IPS DF 4.7 (cell line): ENCODE data around the gene CD68.

ENCODE experiments used
- DNase-seq: peaks from one replicate; pipeline ENCODE4 v3.0.0-alpha.2; 2013; ENCODE audit warnings: low spot score; ENCODE audit errors: extremely low read depth

Gene CD68, protein sequence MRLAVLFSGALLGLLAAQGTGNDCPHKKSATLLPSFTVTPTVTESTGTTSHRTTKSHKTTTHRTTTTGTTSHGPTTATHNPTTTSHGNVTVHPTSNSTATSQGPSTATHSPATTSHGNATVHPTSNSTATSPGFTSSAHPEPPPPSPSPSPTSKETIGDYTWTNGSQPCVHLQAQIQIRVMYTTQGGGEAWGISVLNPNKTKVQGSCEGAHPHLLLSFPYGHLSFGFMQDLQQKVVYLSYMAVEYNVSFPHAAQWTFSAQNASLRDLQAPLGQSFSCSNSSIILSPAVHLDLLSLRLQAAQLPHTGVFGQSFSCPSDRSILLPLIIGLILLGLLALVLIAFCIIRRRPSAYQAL

DNA sequence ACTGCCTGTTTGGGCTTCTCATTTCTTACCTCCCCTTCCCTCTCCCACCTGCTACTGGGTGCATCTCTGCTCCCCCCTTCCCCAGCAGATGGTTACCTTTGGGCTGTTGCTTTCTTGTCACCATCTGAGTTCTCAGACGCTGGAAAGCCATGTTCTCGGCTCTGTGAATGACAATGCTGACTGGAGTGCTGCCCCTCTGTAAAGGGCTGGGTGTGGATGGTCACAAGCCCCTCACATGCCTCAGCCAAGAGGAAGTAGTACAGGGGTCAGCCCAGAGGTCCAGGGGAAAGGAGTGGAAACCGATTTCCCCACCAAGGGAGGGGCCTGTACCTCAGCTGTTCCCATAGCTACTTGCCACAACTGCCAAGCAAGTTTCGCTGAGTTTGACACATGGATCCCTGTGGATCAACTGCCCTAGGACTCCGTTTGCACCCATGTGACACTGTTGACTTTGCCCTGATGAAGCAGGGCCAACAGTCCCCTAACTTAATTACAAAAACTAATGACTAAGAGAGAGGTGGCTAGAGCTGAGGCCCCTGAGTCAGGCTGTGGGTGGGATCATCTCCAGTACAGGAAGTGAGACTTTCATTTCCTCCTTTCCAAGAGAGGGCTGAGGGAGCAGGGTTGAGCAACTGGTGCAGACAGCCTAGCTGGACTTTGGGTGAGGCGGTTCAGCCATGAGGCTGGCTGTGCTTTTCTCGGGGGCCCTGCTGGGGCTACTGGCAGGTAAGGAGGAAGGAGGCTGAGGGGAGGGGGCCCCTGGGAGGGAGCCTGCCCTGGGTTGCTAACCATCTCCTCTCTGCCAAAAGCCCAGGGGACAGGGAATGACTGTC is at the start of gene CD68:
Gene CD68, plus strand, starts transcription at position 638 of the 833 bp plus-strand sequence. Its CDS starts 40 bp downstream, at position 678.
- no peak for DNase-seq

DNA sequence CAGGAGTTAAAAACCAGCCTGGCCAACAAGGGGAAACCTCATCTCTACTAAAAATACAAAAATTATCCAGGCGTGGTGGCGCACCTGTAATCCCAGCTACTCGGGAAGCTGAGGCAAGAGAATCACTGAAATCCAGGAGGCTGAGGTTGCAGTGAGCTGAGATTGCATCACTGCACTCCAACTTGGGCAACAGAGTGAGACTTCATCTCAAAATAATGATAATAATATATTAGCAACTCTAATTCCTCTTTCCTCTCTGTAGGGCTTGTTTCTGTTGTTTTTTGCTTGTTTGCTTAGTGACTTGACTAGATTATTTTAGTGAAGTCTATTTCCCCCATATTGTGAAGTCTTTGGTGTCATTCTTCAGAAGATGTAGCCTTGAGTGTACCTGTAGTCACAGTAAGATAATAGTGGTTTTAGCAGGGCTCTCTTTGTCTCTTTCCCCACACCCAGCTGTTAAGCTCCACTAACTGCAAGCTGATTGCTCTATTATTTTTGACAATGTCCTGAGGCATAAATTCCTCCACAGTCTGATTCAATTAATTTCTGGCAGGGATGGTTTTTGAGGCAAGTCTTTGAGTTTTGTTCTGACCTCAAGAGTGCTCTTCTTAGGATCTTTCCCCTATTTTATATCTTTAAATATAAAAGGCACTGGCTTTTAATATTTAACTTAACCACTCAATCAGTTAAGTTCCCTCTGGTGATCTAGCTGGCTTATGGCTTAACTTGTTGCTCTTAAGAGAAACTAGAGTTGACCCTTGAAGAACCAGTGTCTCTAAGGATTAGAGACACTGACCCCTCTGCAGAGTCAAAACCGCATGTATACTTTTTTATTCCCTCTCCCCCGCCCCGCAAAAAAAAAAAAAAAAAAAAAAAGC is 49.2 kb upstream of the CD68 start:
- DNase-seq: no peak

DNA sequence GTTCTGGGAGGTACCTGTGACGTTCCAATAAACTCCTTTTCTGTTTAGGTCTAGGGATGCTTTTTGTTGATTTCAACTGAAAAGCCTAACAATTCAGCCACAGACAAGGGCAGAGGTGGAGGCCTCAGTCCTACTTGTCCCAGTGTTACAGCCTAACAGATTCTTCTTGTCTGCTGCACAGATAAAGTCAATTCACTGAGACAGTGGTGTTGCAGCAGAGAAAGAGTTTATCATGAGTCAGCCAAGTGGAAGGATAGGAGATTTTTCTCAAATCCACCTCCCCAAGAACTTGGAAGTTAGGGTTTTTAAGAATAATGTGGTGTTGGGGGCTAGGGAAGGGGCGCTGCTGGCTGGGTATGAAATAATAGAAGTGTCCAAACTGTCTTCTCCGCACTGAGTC is 41.4 kb upstream of the CD68 start:
- DNase-seq: no peak

DNA sequence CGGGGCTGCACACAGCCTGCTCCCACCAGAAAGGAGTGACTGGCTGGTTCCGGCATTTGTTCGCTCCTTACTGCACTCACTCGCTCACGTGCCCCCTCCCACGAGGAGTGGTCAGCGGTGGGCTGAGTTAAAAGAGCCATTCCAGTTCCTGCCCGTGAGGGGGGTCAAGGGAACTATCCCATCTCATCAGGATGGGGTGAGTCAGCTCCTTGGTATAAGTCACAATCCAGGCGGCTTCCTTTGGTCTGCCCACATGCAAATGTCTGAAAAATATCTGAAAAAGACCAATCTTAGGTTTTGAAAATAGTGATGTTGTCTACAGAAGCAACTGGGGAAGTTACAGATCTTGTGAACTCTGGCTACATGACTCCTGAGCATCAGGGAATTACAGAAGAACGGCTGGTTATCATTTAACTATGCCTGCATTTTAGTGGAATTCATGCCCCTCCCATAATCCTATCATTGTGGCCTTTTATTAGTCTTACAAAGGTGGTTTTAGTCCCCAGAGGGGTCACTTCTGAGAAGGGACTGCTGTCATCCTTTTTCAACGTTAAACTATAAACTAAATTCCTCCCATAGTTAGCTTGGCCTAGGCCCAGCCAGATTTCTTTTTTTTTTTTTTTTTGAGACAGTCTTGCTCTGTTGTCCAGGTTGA is 40.4 kb upstream of the CD68 start:
- no peak for DNase-seq

DNA sequence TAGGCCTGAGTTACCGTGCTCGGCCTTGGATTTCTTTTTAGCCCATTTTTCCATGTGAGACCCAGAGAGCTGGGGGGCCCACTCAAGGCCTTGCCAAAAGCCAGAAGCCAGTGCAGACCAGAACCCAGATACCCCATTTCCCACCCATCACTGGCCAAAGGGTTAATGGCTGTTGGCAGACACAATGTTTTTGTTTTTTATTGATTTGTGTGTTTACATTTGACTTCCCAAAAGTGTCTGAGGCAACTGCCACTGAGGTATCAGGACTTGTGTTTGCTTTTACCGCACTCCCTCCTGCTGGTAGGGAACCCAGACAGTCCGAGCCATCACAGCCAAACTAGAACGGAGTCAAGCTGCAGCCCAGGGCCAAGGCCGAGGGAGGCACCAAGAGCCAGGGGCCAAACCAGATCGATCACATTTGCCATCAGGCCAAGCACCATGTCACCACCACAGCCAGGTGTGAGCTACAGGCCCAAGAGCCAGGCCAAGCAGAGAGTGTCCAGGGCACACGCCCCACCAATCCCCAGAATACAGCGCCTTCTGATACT is 38.3 kb upstream of the CD68 start:
- DNase-seq: no peak

DNA sequence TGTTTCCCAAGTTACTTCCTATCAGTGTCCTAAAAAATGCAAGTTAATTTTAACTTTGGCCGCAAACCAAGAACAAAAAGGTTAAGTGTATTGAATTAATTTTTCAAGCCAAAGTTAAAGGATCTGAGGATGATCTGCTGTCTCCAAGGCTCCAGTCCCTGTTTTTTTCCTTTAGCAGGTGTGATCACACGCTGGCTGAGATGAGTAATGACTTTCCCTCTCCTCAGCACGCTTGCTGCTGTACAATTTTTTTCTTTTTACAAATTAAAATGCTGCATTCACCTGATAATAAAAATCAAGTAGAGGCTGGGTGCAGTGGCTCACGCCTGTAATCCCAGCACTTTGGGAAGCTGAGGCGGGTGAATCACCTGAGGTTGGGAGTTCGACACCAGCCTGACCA is 34.5 kb upstream of the CD68 start:
- no peak for DNase-seq

DNA sequence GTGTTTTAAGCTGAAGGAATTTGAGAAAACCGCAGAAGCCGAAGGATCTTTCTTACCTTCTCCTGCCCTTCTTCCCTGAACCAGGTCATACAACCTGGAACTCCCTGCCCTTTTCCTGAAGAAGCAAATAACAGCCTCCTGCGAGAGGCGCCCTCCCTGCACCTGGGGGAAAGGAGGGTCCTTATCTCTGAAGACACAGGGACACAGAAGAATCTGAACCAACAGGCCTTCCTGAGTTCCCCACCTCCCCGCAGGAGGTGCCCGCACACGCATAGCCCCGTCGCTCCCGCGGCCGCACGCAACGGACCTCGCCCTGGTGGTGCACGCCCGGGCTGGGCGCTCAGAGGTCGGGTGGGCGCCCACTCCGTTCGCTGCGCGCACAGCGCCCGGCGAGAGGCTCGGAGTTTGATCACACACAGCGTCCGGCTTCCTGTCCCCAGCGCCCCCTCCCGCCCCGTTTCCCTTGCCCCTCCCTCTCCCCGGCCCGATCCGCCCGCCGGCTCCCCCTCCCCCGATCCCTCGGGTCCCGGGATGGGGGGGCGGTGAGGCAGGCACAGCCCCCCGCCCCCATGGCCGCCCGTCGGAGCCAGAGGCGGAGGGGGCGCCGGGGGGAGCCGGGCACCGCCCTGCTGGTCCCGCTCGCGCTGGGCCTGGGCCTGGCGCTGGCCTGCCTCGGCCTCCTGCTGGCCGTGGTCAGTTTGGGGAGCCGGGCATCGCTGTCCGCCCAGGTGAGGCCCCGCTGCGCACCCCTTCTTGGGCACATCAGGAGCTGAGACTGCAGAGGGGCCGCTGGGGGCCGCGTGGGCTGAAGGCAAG is 30.6 kb upstream of the CD68 start, which contains the start of gene TNFSF12:
Gene TNFSF12, plus strand, starts transcription at position 474 of the 816 bp plus-strand sequence. Its CDS starts 96 bp downstream, at position 570.
- DNase-seq: no peak

DNA sequence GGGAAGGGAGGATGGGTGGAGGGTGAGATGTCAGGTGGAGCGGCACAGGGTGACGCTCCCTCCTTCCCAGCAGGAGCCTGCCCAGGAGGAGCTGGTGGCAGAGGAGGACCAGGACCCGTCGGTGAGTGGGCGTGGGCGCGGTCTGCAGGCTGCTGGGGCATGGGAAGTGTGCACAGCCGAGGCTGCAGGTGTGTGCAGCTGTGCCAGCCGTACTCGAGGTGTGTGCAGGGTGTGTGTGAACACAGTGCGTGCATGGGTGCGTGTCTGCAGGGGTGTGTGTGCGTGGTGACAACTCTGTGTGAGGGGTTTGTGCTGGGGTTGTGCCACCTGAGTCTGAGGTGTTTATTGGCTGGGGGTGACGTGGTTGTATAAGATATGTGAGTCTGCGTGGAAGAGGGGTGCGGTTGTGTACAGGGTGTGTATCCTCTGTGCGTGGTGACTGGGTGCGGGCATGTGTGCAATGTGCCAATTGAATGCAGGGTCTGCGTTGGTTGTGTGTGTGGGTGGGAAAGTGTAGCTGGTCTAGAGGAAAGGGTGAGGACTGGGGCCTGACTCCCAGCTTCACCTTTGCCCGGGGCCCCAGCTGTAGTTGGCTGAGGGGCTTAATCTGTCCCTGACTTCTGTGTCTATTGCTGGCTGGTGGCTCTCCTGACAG is 29.9 kb upstream of the CD68 start:
- no peak for DNase-seq

DNA sequence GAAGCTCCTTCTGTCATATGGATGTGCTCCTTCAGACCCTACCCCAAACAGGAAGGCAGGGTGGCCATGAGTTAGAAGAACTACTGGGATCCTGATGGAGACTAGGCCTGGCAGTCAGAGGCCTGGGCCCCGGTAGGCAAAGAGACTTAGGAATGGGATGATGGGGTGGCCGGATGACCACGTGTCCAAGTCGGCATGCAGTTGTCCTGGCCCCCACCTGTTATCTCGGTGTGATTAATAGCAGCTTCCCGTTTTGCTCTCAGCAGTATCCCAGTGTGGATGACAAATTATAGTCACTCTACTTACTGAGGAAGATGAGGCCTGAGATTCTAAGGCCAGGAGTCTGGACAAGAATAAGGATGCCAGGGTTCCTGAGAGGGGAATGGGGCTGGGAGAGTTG is 29.1 kb upstream of the CD68 start:
- no peak for DNase-seq

DNA sequence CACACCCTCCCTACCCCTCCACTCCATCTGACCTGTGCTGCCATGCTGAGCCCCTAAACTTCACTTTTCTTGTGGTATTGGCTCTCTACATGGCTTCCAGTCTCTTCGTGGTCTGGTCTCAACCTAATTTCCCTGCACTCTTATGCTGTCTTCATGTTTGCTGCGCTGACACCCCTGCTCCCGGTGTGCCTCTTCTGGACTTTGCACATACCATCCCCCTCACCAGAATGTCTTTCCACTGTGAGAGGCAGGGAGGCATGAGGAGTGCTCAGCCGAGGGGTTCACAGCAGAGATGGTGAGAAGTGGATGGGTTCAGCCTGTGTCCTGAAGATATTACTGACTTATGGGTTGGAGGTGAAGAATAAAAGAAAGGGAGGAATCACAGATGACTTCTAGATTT is 28.0 kb upstream of the CD68 start:
- no peak for DNase-seq

DNA sequence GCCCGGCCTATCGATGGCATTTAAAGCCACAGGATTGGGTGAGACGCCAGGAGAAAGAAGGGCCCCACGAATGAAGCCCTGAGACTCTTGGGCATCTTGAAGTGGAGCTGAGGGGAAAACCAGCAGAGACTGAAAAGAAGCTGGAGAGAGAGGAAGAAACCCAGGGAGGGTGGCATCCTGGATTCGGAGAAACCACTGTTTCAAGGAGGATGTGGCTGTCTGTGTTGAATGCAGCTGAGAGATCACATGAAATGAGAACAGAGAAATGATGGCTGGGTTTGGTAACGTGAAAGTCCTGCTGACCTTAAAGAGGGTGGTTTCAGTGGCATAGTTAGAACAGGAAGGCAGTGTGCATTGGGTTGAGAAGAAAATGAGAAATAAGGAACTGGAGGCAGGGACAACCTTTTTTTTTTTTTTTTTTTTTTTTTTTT is 26.8 kb upstream of the CD68 start:
- no peak for DNase-seq

DNA sequence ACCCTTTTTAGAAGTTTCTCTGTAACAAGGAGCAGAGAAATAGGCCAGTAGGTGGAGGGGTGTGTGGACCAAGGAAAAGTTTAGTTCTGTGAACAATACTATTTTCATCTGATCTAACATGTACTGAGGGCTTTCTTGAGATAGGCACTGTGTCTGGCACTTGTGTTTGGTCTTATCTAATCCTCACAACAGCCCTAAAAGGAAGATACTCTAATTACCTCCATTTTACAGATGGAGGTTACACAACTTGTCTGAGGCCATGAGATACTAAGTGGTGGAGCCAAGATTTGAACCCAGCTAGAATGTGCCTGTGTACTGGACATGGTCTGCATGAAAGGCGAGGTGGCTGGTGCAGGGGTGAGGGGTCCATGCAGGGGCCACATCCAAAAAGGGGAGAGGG is 26.1 kb upstream of the CD68 start:
- DNase-seq: no peak

DNA sequence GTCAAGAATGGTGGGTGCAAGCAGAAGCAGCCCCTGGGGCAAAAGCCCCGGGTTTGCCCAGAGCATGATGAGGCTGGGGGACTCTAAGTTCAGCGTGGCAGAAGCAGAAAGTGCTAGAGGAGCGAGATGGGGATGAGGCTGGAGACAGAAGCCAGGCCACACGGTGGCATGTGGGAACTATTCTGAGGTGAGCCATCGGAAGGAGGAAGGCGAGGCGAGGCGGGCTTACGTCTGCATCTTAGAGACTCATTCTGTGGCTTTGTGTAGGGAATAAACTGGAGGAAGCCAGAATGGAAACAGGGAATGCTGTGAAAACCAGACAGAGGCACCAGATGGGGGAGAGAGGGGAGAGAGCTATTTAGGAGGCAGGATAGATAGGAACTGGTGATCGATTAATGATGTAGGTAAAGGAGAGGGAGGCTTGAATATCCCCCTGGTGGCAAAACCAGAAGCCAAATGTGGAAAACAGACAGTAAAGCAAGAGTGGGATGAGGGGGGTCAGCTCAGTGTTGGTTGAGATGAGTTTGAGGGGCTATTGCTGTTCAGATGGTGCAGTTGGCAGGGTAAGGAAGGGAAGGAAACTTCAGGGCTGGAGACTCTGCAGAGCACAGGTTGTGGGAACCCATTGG is 24.0 kb upstream of the CD68 start:
- DNase-seq: no peak

DNA sequence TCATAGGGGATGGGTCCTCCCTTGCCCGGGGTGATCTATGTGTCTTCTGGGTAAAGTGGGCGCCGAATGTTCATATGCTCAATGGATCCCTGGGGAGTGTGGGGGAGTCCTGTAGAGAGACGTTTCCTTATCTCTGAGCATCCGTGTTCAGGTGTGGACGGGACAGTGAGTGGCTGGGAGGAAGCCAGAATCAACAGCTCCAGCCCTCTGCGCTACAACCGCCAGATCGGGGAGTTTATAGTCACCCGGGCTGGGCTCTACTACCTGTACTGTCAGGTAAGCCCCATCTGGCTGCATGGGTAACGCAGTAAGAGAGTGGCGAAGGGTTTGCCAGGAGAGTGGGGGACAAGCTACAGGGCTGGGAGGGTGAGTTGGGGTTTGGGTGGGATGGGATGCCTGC is 22.8 kb upstream of the CD68 start:
- no peak for DNase-seq

DNA sequence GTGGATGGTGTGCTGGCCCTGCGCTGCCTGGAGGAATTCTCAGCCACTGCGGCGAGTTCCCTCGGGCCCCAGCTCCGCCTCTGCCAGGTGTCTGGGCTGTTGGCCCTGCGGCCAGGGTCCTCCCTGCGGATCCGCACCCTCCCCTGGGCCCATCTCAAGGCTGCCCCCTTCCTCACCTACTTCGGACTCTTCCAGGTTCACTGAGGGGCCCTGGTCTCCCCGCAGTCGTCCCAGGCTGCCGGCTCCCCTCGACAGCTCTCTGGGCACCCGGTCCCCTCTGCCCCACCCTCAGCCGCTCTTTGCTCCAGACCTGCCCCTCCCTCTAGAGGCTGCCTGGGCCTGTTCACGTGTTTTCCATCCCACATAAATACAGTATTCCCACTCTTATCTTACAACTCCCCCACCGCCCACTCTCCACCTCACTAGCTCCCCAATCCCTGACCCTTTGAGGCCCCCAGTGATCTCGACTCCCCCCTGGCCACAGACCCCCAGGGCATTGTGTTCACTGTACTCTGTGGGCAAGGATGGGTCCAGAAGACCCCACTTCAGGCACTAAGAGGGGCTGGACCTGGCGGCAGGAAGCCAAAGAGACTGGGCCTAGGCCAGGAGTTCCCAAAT is 22.2 kb upstream of the CD68 start:
- no peak for DNase-seq

DNA sequence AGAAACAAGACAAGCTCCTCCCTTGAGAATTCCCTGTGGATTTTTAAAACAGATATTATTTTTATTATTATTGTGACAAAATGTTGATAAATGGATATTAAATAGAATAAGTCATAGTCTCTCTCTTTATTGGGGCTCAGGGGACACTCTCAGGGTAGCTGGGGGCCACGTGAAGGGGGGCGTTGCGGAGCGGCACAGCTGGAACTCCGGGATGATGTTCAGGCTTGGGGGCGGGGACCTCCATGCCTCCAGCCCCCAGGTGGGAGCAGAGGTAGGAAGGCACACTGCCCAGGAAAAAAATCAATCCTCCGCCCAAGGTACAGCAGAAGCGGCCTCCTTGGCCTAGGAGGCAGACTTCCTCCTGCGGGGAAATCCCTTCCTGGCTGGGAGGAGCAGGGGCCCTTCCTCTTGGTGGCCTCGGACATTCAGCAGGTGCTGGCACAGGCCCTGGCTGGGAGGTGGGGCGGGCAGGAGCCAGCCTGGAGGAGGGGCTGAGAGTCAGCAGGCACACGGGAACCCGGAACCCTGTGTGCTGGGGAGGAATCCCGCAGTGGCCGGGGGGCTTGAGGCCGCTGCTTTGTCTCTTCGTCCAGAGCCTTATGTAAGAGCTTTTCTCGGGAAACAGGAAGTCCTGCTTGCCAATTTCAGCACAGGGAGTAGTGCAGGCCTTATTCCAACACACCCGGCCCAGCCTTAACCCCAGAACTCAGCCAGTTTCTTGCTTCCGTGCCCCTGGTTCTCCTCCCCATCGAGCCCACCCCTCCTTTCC is 21.5 kb upstream of the CD68 start:
- no peak for DNase-seq

DNA sequence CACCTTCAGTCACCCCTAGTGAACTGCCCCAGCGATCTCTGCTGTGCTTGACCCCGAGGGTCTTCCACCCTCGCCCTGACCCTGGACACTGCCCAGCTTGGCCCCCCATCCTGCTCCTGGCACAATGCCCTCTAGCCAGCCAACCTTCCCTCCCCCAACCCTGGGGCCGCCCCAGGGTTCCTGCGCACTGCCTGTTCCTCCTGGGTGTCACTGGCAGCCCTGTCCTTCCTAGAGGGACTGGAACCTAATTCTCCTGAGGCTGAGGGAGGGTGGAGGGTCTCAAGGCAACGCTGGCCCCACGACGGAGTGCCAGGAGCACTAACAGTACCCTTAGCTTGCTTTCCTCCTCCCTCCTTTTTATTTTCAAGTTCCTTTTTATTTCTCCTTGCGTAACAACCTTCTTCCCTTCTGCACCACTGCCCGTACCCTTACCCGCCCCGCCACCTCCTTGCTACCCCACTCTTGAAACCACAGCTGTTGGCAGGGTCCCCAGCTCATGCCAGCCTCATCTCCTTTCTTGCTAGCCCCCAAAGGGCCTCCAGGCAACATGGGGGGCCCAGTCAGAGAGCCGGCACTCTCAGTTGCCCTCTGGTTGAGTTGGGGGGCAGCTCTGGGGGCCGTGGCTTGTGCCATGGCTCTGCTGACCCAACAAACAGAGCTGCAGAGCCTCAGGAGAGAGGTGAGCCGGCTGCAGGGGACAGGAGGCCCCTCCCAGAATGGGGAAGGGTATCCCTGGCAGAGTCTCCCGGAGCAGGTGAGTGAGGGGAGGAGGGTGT is 20.7 kb upstream of the CD68 start, which contains the start of gene TNFSF13:
Gene TNFSF13, plus strand, starts transcription at position 207 of the 776 bp plus-strand sequence. Its CDS starts 290 bp downstream, at position 497.
- DNase-seq: no peak
